Cardiac muscle cell (in vitro differentiated cells and primary cell): Measurements from ENCODE around the gene TMEM115. TPM values are rescaled to one million over a fixed set of nuclear protein-coding genes. Genes with fewer than 3 reads are reported as not detected.

Experiments used
- DNase-seq, 2 donors: peaks; one replicate each; pipeline versions ENCODE4 v3.0.0 to v3.0.0-alpha.2; 2010 to 2017; ENCODE audit warnings: low read depth in 1 of 2, low spot score in 1 of 2
- H3K27ac ChIP-seq: fragments of 200-600 bp; sonication (generic); 2 replicates; pipeline ENCODE4 v1.5.1; 2016
- H3K27me3 ChIP-seq: fragments of 200-600 bp; sonication (generic); 2 replicates; pipeline ENCODE4 v1.6.0; 2016; ENCODE audit warnings: control low read depth
- H3K36me3 ChIP-seq: fragments of 200-600 bp; sonication (generic); 2 replicates; pipeline ENCODE4 v1.5.1; 2016; ENCODE audit warnings: control low read depth
- H3K4me1 ChIP-seq: fragments of 200-600 bp; sonication (generic); 2 replicates; pipeline ENCODE4 v1.8.1; 2017; ENCODE audit warnings: low read depth, mild to moderate bottlenecking, mixed run types
- H3K4me3 ChIP-seq: fragments of 200-600 bp; sonication (generic); 2 replicates; pipeline ENCODE4 v1.5.1; 2016; ENCODE audit warnings: mild to moderate bottlenecking
- H3K9me3 ChIP-seq: fragments of 200-600 bp; sonication (generic); 2 replicates; pipeline ENCODE4 v1.5.1; 2017; ENCODE audit warnings: low read depth, mild to moderate bottlenecking, control low read depth
- CTCF ChIP-seq: IDR thresholded peaks from 2 replicates; pipeline ENCODE4 v1.5.1; 2012; ENCODE audit warnings: low read depth, mild to moderate bottlenecking, low read length
- polyA plus RNA-seq: library from polyadenylated mRNA; unstranded; fragments of >200 nt; fragmentation: Nextera tagmentation; extraction: Ambion mirVana; gene quantifications from 2 replicates; pipeline ENCODE4 v1.2.1, GENCODE V29; 2016
- total RNA-seq: library from RNA; depleted of rRNA; stranded (reverse); fragments of >200 nt; gene quantifications from 2 replicates; pipeline ENCODE4 v1.2.3, GENCODE V29; 2016

Gene TMEM115
- total and polyA plus RNA-seq, 2 experiments from 2014 or later = 57.9 to 67.0 TPM

- Histone ChIP-seq H3K27me3 (no peaks in the 10 kb centered on the region), H3K27ac (peak overlapping the region; percentile 9), H3K4me1 (peaks cover 11% of the 10 kb centered on the region), H3K9me3 (no peaks in the 10 kb centered on the region), H3K36me3 (peaks cover 31% of the 10 kb centered on the region), H3K4me3 (no peak overlapping the region)
- TF ChIP-seq CTCF = no peak
- peak in 1 of 2 donors; percentile 89 for DNase-seq
Observed at GRCh38 chr3:50333744-50334328, 25.5 kb downstream of the TMEM115 start.

- H3K36me3 ChIP-seq = peaks cover 31% of the 10 kb centered on the region
- no peak for TF ChIP-seq CTCF
- H3K9me3 ChIP-seq = no peaks in the 10 kb centered on the region
- no peak for DNase-seq
- no peak overlapping the region for H3K4me3 ChIP-seq
- peaks cover 10% of the 10 kb centered on the region for H3K4me1 ChIP-seq
- H3K27me3 ChIP-seq = no peaks in the 10 kb centered on the region
- no peak overlapping the region for H3K27ac ChIP-seq
Observed at GRCh38 chr3:50331364-50331907, 27.9 kb downstream of the TMEM115 start.

- H3K9me3 ChIP-seq = no peaks in the 10 kb centered on the region
- no peak overlapping the region for H3K27ac ChIP-seq
- H3K36me3 ChIP-seq = peaks cover 31% of the 10 kb centered on the region
- H3K4me1 ChIP-seq = peaks cover 6% of the 10 kb centered on the region
- TF ChIP-seq CTCF = no peak
- DNase-seq = no peak
- H3K4me3 ChIP-seq = no peak overlapping the region
- H3K27me3 ChIP-seq = no peaks in the 10 kb centered on the region
Observed at GRCh38 chr3:50330330-50330729, 29.0 kb downstream of the TMEM115 start.

- TF ChIP-seq CTCF = no peak
- Histone ChIP-seq H3K4me1 (peaks cover 9% of the 10 kb centered on the region), H3K27me3 (no peaks in the 10 kb centered on the region), H3K27ac (peak within 1 kb of the TSS; percentile 78), H3K36me3 (peaks cover 31% of the 10 kb centered on the region), H3K9me3 (no peaks in the 10 kb centered on the region), H3K4me3 (peak within 1 kb of the TSS; percentile 87)
- DNase-seq = peak; percentile 97 to 100
Observed at GRCh38 chr3:50327943-50328691, 31.2 kb downstream of the TMEM115 start, which contains the start of gene TUSC2. Gene TUSC2 (minus strand): TSS chr3:50328223. CDS start chr3:50328099, 124 bp downstream.

GRCh38 chr3:50327129-50327528, 32.2 kb downstream of the TMEM115 start:
- Histone ChIP-seq H3K36me3 (peaks cover 30% of the 10 kb centered on the region), H3K27me3 (no peaks in the 10 kb centered on the region), H3K9me3 (no peaks in the 10 kb centered on the region), H3K4me1 (peaks cover 17% of the 10 kb centered on the region), H3K4me3 (peak overlapping the region; percentile 87), H3K27ac (no peak overlapping the region)
- TF ChIP-seq CTCF = no peak
- no peak for DNase-seq
